ENCODE results near the gene CAMK2G.
"Not testable (repeated sequence)": the region's sequence is repeated elsewhere in the genome, so short reads cannot be mapped to it uniquely, and the experiment has no call there.

CAMK2G gene

GRCh38 chr10:73874267-73875138, at the start of gene CAMK2G:
Gene CAMK2G (minus strand): TSS chr10:73874555. CDS start chr10:73874461, 94 bp downstream.
- peak; percentile 86 for DNase-seq

DNA sequence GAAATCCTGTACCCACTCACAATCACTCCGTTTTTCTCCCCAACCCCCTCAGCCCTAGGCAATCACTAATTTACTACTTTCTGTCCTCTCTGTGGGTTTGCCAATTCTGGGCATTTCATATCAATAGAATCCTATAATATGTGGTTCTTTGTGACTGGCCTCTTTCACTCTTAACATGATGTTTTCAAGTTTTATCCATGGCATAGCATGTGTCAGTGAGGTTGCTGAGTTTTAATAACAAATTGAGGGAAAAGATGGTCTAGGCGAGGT, 48.4 kb upstream of the CAMK2G start:
- DNase-seq, result no peak

DNA sequence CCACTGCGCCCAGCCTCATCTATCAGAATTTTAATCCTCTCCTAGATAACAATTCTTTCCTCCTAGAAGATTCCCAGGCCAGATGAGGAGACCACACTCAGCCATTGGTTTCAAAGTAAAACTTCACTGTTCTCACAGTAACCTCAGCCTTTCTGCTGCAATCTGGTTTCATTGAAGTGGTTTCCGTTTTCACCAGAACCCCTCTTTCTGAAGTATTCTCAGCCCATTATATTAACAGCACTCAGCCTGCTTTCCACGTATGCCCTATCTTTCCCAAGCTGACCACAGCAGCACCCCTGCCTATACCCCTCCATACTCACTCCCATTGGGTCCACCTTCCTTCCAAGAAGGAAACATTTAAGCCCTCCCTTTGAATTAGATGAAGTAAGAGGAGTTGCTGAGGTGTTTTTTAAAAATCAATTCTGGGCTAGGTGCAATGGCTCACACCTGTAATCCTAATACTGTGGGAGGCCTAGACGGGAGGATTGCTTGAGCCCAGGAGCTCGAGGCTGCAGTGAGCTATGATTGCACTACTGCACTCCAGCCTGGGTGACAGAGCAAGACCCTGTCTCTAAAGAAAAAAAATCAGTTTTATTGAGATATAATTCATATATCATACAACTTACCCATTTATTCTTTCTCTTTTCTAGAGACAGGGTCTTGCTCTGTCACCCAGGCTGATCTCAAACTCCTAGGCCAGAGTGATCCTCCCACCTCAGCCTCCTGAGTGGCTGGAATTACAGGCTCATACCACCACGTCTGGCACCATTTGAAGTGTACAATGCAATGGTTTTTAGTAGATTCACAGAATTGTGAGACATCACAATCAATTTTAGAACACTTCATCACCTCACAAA, 47.9 kb upstream of the CAMK2G start:
- DNase-seq, result peak; percentile 64

- DNase-seq, result no peak
Measured at GRCh38 chr10:73920089-73920488, 45.7 kb upstream of the CAMK2G start.

- DNase-seq, result not testable (repeated sequence)
Measured at GRCh38 chr10:73919481-73919880, 45.1 kb upstream of the CAMK2G start.

- DNase-seq, result no peak
Measured at GRCh38 chr10:73917566-73918305, 43.4 kb upstream of the CAMK2G start.

DNA sequence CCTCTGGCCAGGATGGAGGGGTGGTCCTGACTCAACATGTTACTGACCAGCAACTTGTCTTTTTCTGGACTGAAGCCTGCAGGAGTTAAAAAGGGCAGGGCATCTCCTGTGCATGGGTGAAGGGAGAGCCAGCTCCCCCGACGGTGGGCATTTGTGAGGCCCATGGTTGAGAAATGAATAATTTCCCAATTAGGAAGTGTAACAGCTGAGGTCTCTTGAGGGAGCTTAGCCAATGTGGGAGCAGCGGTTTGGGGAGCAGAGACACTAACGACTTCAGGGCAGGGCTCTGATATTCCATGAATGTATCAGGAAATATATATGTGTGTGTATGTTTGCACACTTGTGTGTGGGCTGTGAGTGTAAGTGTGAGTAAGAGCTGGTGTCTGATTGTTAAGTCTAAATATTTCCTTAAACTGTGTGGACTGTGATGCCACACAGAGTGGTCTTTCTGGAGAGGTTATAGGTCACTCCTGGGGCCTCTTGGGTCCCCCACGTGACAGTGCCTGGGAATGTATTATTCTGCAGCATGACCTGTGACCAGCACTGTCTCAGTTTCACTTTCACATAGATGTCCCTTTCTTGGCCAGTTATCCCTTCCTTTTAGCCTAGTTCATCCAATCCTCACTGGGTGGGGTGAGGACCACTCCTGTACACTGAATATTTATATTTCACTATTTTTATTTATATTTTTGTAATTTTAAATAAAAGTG, 42.6 kb upstream of the CAMK2G start:
- DNase-seq, result no peak

DNA sequence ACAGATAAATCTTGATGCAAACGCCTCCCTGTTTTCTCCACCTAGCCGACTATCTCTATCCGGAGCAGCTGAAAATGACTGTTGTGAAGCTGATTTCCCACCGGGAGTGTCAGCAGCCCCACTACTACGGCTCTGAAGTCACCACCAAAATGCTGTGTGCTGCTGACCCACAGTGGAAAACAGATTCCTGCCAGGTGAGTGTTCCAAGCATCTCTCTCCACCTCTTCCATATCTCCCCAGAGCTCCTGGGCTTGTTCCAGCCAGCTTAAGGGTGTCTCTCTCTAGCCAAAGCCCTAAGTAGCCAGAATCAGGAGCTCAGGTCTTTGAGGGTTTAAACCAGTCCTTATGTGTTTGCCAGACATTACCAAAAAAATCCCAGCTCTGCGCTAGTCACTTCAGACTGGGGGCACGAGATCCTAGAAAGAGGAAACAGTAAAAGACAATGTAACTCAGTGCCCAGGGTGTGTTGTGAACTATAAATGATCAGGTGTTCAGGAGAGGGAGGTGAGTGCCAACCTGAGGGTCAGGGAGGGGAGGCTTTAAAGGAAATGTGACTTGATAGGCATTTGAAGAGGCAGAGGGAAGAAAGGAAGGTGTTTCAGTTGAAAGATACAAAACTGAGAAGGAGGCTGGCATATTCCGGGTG, 41.0 kb upstream of the CAMK2G start:
- no peak for DNase-seq

- DNase-seq, result no peak
Measured at GRCh38 chr10:73914036-73914435, 39.7 kb upstream of the CAMK2G start.

DNA sequence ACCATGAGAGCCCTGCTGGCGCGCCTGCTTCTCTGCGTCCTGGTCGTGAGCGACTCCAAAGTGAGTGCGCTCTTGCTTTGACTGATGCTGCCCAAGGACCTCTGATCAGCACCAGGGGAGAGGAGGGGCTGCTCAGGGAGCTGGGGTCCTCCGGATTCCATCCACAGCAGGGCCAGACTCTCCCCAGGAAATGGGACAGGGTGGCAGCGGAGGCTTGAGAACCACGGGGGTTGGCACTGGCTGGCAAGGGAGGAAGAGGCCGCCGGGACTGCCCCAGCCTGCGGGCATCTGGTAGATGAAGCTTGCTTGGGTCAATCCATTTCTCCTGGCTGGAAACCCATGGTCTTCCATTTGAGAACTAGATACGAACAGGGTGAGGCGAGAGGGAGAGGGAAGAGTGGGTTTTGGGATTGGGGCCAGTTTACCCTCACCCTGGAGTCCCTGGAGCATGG, 37.2 kb upstream of the CAMK2G start:
- no peak for DNase-seq

DNA sequence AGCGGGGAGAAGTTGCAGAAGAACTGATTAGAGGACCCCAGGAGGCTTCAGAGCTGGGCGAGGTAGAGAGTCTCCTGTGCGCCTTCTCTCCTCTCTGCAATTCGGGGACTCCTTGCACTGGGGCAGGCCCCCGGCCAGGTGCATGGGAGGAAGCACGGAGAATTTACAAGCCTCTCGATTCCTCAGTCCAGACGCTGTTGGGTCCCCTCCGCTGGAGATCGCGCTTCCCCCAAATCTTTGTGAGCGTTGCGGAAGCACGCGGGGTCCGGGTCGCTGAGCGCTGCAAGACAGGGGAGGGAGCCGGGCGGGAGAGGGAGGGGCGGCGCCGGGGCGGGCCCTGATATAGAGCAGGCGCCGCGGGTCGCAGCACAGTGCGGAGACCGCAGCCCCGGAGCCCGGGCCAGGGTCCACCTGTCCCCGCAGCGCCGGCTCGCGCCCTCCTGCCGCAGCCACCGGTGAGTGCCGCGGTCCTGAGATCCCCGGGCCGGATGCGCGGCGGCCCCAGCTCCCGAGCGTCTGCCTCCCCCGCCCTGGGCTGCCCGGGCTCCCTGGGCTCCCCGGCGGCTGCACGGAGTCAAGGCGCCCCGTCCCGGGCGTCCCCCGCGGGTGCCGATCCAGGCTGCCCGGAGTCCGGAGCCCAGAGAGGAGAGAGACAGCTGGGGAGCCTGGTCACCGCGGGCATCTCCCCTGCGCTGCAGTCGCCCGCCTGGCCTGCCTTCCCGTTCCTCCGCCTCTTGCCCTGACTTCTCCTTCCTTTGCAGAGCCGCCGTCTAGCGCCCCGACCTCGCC, 36.6 kb upstream of the CAMK2G start, which contains the start of gene PLAU:
PLAU (plus strand) TSS at position 369 of the 789 bp plus-strand sequence. CDS start 424 bp downstream, outside the sequence.
- no peak for DNase-seq

GRCh38 chr10:73910401-73910763, 36.0 kb upstream of the CAMK2G start:
- DNase-seq, result no peak

DNA sequence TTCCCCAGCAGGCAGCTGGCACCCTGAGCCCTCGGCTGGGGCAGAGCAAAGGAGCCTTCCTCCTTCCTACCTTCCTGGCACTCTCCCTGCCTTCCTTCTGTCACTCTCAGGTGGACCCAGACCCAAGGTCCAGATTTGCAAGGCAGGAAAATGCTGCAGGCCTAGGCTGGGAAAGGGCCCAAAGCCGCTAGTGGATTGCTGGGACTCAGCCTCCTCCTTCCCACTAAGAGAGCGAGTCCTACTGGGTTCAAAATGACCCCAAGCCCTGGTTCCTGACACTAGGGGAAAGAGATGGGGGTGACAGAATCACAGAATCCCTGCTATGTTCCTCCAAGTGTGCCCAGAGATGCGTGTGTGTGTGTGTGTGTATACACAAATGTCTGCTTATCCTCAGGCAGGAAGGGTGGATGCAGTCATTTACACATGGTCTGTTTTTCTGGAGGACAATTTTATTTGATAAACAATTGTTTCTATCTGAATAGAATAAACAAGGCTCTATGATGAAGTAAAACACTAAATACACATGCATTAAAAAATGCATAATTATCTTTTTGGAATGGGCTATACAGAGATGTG, 35.3 kb upstream of the CAMK2G start:
- no peak for DNase-seq

- DNase-seq, result peak; percentile 67
Measured at GRCh38 chr10:73908853-73909539, 34.6 kb upstream of the CAMK2G start.

GRCh38 chr10:73907841-73908517, 33.6 kb upstream of the CAMK2G start:
- DNase-seq, result no peak

GRCh38 chr10:73906524-73907447, 32.4 kb upstream of the CAMK2G start:
- DNase-seq, result no peak

- DNase-seq, result no peak
Measured at GRCh38 chr10:73905256-73906020, 31.1 kb upstream of the CAMK2G start.

- no peak for DNase-seq
Measured at GRCh38 chr10:73902351-73902750, 28.0 kb upstream of the CAMK2G start.

Data from CD4-positive, alpha-beta T cell treated with Interleukin-4 for 4 hours (primary cell).